Suppressor macrophage treated with lipopolysaccharide for 1 hour (primary cell): ENCODE data around the gene RASAL2.
"Not testable (repeated sequence)": the region's sequence is repeated elsewhere in the genome, so short reads cannot be mapped to it uniquely, and the experiment has no call there.

Experiments
- DNase-seq, 3 donors: peaks; one replicate each; pipeline ENCODE4 v3.0.0-alpha.2; 2020 to 2022

Gene RASAL2

GRCh38 chr1:178352790-178353416, 259.0 kb downstream of the RASAL2 start:
- DNase-seq: no peak

- DNase-seq: no peak
Measured at GRCh38 chr1:178353524-178353923, 259.6 kb downstream of the RASAL2 start.

- no peak for DNase-seq
Measured at GRCh38 chr1:178354816-178355215, 260.9 kb downstream of the RASAL2 start.

- no peak for DNase-seq
Measured at GRCh38 chr1:178356299-178356698, 262.4 kb downstream of the RASAL2 start.

- no peak for DNase-seq
Measured at GRCh38 chr1:178358456-178358855, 264.6 kb downstream of the RASAL2 start.

- no peak for DNase-seq
Measured at GRCh38 chr1:178360421-178360820, 266.5 kb downstream of the RASAL2 start.

GRCh38 chr1:178361847-178362246, 267.9 kb downstream of the RASAL2 start:
- no peak for DNase-seq

GRCh38 chr1:178362747-178363146, 268.8 kb downstream of the RASAL2 start:
- DNase-seq: no peak

- DNase-seq: no peak
Measured at GRCh38 chr1:178364782-178365181, 270.9 kb downstream of the RASAL2 start.

GRCh38 chr1:178367151-178367550, 273.2 kb downstream of the RASAL2 start:
- DNase-seq: no peak

- no peak for DNase-seq
Measured at GRCh38 chr1:178368208-178368607, 274.3 kb downstream of the RASAL2 start.

GRCh38 chr1:178371235-178371634, 277.3 kb downstream of the RASAL2 start:
- DNase-seq: peak in 1 of 3 donors; percentile 7

GRCh38 chr1:178371933-178372388, 278.1 kb downstream of the RASAL2 start:
- DNase-seq: no peak

GRCh38 chr1:178374016-178374415, 280.1 kb downstream of the RASAL2 start:
- DNase-seq: peak in 1 of 3 donors; percentile 22

- no peak for DNase-seq
Measured at GRCh38 chr1:178376008-178376407, 282.1 kb downstream of the RASAL2 start.

- no peak for DNase-seq
Measured at GRCh38 chr1:178379807-178380206, 285.9 kb downstream of the RASAL2 start.

- DNase-seq: no peak
Measured at GRCh38 chr1:178382372-178382771, 288.5 kb downstream of the RASAL2 start.

GRCh38 chr1:178385662-178386061, 291.8 kb downstream of the RASAL2 start:
- no peak for DNase-seq

GRCh38 chr1:178388418-178389145, 294.7 kb downstream of the RASAL2 start:
- no peak for DNase-seq

- no peak for DNase-seq
Measured at GRCh38 chr1:178389441-178389840, 295.5 kb downstream of the RASAL2 start.

GRCh38 chr1:178390280-178390679, 296.4 kb downstream of the RASAL2 start:
- not testable (repeated sequence) for DNase-seq

- DNase-seq: no peak
Measured at GRCh38 chr1:178393370-178393769, 299.5 kb downstream of the RASAL2 start.

- no peak for DNase-seq
Measured at GRCh38 chr1:178396789-178397188, 302.9 kb downstream of the RASAL2 start.

- DNase-seq: no peak
Measured at GRCh38 chr1:178397678-178398077, 303.8 kb downstream of the RASAL2 start.
